ENCODE data around the gene TNFRSF25. TPM values are rescaled to one million over a fixed set of nuclear protein-coding genes. Genes with fewer than 3 reads are reported as not detected.

Gene TNFRSF25
- total and polyA plus RNA-seq, 2 experiments from 2014 or later, result 7.1 to 14.0 TPM

- no peaks in the 10 kb centered on the region for H3K36me3 ChIP-seq (replicated peaks; ENCODE audit: insufficient read depth, low read depth)
- no peaks in the 10 kb centered on the region for H3K9me2 ChIP-seq (replicated peaks; ENCODE audit: insufficient read depth)
- WGBS (ENCODE audit: low lambda C conversion rate, missing lambda C conversion rate), result 53% methylated on average over 31 of the region's 33 CpGs
- H3K9me3 ChIP-seq (ENCODE audit: low read depth), result no peaks in the 10 kb centered on the region
- no peak overlapping the region for H3K4me3 ChIP-seq
- no peaks in the 10 kb centered on the region for H3K79me2 ChIP-seq
- peak; percentile 74 for DNase-seq (ENCODE audit: low spot score)
- TF ChIP-seq, protein P1, sequence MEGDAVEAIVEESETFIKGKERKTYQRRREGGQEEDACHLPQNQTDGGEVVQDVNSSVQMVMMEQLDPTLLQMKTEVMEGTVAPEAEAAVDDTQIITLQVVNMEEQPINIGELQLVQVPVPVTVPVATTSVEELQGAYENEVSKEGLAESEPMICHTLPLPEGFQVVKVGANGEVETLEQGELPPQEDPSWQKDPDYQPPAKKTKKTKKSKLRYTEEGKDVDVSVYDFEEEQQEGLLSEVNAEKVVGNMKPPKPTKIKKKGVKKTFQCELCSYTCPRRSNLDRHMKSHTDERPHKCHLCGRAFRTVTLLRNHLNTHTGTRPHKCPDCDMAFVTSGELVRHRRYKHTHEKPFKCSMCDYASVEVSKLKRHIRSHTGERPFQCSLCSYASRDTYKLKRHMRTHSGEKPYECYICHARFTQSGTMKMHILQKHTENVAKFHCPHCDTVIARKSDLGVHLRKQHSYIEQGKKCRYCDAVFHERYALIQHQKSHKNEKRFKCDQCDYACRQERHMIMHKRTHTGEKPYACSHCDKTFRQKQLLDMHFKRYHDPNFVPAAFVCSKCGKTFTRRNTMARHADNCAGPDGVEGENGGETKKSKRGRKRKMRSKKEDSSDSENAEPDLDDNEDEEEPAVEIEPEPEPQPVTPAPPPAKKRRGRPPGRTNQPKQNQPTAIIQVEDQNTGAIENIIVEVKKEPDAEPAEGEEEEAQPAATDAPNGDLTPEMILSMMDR (IDR thresholded peaks at IDR 0.05; ENCODE audit: poor library complexity), result peak; percentile 89
- no peak for TF ChIP-seq EZH2 (IDR thresholded peaks at IDR 0.05; ENCODE audit: borderline replicate concordance)
- H3K4me1 ChIP-seq (ENCODE audit: insufficient read depth), result peaks cover 19% of the 10 kb centered on the region
- no peak overlapping the region for H2AFZ ChIP-seq
- peak overlapping the region; percentile 57 for H3K27ac ChIP-seq
- no peaks in the 10 kb centered on the region for H4K20me1 ChIP-seq (ENCODE audit: insufficient read depth, poor library complexity, severe bottlenecking)
- H3K27me3 ChIP-seq, result no peaks in the 10 kb centered on the region
- peak overlapping the region; percentile 39 for H3K4me2 ChIP-seq
Measured at GRCh38 chr1:6475381-6476133, 9.6 kb upstream of the TNFRSF25 start.

- H3K9me2 ChIP-seq (replicated peaks; ENCODE audit: insufficient read depth), result no peaks in the 10 kb centered on the region
- no peaks in the 10 kb centered on the region for H3K36me3 ChIP-seq (replicated peaks; ENCODE audit: insufficient read depth, low read depth)
- H3K79me2 ChIP-seq, result no peaks in the 10 kb centered on the region
- no peak overlapping the region for H3K27ac ChIP-seq
- no peak for DNase-seq (ENCODE audit: low spot score)
- H2AFZ ChIP-seq, result no peak overlapping the region
- TF ChIP-seq EZH2 (IDR thresholded peaks at IDR 0.05; ENCODE audit: borderline replicate concordance) (no peak), EZH2phosphoT487 (IDR thresholded peaks at IDR 0.05; ENCODE audit: low read depth, severe bottlenecking, unreplicated experiment) (no peak)
- TF ChIP-seq, protein P1 (IDR thresholded peaks at IDR 0.05; ENCODE audit: poor library complexity), result no peak
- no peaks in the 10 kb centered on the region for H3K9me3 ChIP-seq (ENCODE audit: low read depth)
- H3K27me3 ChIP-seq, result no peaks in the 10 kb centered on the region
- 90% methylated on average over 10 of the region's 13 CpGs for WGBS (ENCODE audit: low lambda C conversion rate, missing lambda C conversion rate)
- no peak overlapping the region for H3K4me3 ChIP-seq
- peaks cover 19% of the 10 kb centered on the region for H3K4me1 ChIP-seq (ENCODE audit: insufficient read depth)
- no peaks in the 10 kb centered on the region for H4K20me1 ChIP-seq (ENCODE audit: insufficient read depth, poor library complexity, severe bottlenecking)
- H3K4me2 ChIP-seq, result no peak overlapping the region
Measured at GRCh38 chr1:6474815-6475282, 8.9 kb upstream of the TNFRSF25 start.

DNA sequence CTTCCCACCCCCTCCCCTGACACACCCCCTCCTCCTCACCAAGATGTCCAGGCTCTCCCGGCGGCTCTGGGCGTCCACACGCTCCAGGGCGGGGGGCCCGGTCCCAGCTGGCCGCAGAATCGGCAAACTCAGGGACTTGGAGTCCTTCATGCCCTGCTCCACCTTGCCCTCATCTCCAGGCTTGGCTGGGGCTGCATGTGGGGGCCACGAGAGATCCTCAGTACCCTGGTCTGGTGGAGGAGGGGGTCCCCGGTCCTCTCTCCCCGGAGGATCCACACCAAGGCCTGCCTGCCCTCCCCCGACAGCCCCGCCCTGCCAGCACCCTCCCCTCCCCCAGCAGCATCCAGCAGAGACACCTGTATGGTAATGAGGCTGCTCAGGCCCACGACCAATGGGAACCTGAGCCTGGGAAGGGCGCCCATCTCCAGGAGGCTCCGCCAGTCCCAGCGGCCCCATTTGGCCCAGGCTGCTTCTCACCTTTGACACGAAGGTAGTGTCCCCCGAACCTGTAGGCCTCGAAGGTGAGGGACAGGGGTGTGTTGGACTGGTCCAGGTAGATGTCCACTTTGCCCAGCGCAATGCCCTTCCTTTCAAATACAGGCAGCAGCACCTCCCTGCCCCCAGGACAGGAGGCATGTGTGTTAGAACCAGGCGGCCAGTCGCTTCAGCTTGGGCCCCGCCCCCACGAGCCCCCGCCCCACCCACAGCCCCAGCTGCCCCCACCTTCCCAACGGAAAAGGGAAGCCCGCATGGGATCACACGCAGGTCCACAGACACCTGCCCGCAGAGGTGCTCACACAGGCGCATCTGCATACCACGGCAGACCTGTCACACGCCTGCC is 8.2 kb upstream of the TNFRSF25 start:
- H3K79me2 ChIP-seq, result no peaks in the 10 kb centered on the region
- no peak overlapping the region for H2AFZ ChIP-seq
- TF ChIP-seq EZH2phosphoT487 (IDR thresholded peaks at IDR 0.05; ENCODE audit: low read depth, severe bottlenecking, unreplicated experiment), result no peak
- TF ChIP-seq, protein P1 (IDR thresholded peaks at IDR 0.05; ENCODE audit: poor library complexity), result no peak
- no peak for TF ChIP-seq EZH2 (IDR thresholded peaks at IDR 0.05; ENCODE audit: borderline replicate concordance)
- no peaks in the 10 kb centered on the region for H3K9me2 ChIP-seq (replicated peaks; ENCODE audit: insufficient read depth)
- no peaks in the 10 kb centered on the region for H3K9me3 ChIP-seq (ENCODE audit: low read depth)
- no peaks in the 10 kb centered on the region for H3K27me3 ChIP-seq
- no peak overlapping the region for H3K4me2 ChIP-seq
- H3K4me3 ChIP-seq, result no peak overlapping the region
- peaks cover 19% of the 10 kb centered on the region for H3K4me1 ChIP-seq (ENCODE audit: insufficient read depth)
- 86% methylated on average over 23 of the region's 33 CpGs for WGBS (ENCODE audit: low lambda C conversion rate, missing lambda C conversion rate)
- H4K20me1 ChIP-seq (ENCODE audit: insufficient read depth, poor library complexity, severe bottlenecking), result no peaks in the 10 kb centered on the region
- H3K27ac ChIP-seq, result no peak overlapping the region
- no peak for DNase-seq (ENCODE audit: low spot score)
- no peaks in the 10 kb centered on the region for H3K36me3 ChIP-seq (replicated peaks; ENCODE audit: insufficient read depth, low read depth)
